HEK293 (cell line): ENCODE measurements around the gene CSF2RB.

Experiments
- CTCF ChIP-seq: fragments of 450-650 bp; formaldehyde crosslinking; IDR thresholded peaks from 2 replicates; pipeline ENCODE4 v1.5.1; 2016; ENCODE audit warnings: missing biosample characterization, missing genetic modification characterization
- KLF10 ChIP-seq: fragments of 450-650 bp; IDR thresholded peaks from 2 replicates; pipeline ENCODE4 v1.5.1; 2018; ENCODE audit warnings: missing biosample characterization, mild to moderate bottlenecking, missing genetic modification characterization
- YY1 ChIP-seq: fragments of 450-650 bp; formaldehyde crosslinking; IDR thresholded peaks from 2 replicates; pipeline ENCODE4 v1.5.1; 2018; ENCODE audit warnings: missing biosample characterization, missing genetic modification characterization
- ZNF184 ChIP-seq: fragments of 450-650 bp; IDR thresholded peaks from 2 replicates; pipeline ENCODE4 v1.5.1; 2018; ENCODE audit warnings: missing biosample characterization, mild to moderate bottlenecking, missing genetic modification characterization
- TF ChIP-seq, protein P1 (sequence below): fragments of 450-650 bp; formaldehyde crosslinking; optimal IDR thresholded peaks from 2 replicates; pipeline ENCODE3; 2016; ENCODE audit warnings: missing biosample characterization, mild to moderate bottlenecking, missing genetic modification characterization
- TF ChIP-seq, protein P2 (sequence below): fragments of 450-650 bp; formaldehyde crosslinking; IDR thresholded peaks from 2 replicates; pipeline ENCODE4 v1.5.1; 2017; ENCODE audit warnings: missing biosample characterization, missing genetic modification characterization

- no peak for TF ChIP-seq KLF10
- TF ChIP-seq, protein P1, sequence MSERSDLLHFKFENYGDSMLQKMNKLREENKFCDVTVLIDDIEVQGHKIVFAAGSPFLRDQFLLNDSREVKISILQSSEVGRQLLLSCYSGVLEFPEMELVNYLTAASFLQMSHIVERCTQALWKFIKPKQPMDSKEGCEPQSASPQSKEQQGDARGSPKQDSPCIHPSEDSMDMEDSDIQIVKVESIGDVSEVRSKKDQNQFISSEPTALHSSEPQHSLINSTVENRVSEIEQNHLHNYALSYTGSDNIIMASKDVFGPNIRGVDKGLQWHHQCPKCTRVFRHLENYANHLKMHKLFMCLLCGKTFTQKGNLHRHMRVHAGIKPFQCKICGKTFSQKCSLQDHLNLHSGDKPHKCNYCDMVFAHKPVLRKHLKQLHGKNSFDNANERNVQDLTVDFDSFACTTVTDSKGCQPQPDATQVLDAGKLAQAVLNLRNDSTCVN (tag by site-specific recombination): no peak
- TF ChIP-seq, protein P2, sequence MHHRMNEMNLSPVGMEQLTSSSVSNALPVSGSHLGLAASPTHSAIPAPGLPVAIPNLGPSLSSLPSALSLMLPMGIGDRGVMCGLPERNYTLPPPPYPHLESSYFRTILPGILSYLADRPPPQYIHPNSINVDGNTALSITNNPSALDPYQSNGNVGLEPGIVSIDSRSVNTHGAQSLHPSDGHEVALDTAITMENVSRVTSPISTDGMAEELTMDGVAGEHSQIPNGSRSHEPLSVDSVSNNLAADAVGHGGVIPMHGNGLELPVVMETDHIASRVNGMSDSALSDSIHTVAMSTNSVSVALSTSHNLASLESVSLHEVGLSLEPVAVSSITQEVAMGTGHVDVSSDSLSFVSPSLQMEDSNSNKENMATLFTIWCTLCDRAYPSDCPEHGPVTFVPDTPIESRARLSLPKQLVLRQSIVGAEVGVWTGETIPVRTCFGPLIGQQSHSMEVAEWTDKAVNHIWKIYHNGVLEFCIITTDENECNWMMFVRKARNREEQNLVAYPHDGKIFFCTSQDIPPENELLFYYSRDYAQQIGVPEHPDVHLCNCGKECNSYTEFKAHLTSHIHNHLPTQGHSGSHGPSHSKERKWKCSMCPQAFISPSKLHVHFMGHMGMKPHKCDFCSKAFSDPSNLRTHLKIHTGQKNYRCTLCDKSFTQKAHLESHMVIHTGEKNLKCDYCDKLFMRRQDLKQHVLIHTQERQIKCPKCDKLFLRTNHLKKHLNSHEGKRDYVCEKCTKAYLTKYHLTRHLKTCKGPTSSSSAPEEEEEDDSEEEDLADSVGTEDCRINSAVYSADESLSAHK (tag by site-specific recombination): no peak
- no peak for TF ChIP-seq CTCF (tag by site-specific recombination)
- no peak for TF ChIP-seq YY1 (tag by site-specific recombination)
- no peak for TF ChIP-seq ZNF184 (tag by site-specific recombination)
Measured at GRCh38 chr22:36966851-36967540, 53.6 kb downstream of the CSF2RB start.
